Skeletal muscle tissue (tissue), 4 donors: Measurements from ENCODE around the gene S100A8. TPM values are rescaled to one million over a fixed set of nuclear protein-coding genes. Genes with fewer than 3 reads are reported as not detected.

Source experiments
- H3K27ac ChIP-seq: one replicate; pipeline ENCODE4 v1.7.0; 2013; ENCODE audit warnings: mild to moderate bottlenecking, low read depth, low read length, inconsistent platforms
- H3K27me3 ChIP-seq, 3 donors: one replicate each; pipeline ENCODE4 v1.7.0; 2013; ENCODE audit warnings: low read length in 3 of 3; ENCODE audit not compliant: control insufficient read depth in 3 of 3, insufficient read depth in 3 of 3
- H3K36me3 ChIP-seq, 3 donors: one replicate each; pipeline ENCODE4 v1.7.0; 2013; ENCODE audit warnings: low read length in 3 of 3; ENCODE audit not compliant: control insufficient read depth in 3 of 3, insufficient read depth in 3 of 3
- H3K4me1 ChIP-seq, 3 donors: one replicate each; pipeline ENCODE4 v1.7.0; 2013; ENCODE audit warnings: low read length in 3 of 3, mild to moderate bottlenecking in 3 of 3; ENCODE audit not compliant: control insufficient read depth in 3 of 3, insufficient read depth in 3 of 3
- H3K4me3 ChIP-seq, 3 donors: one replicate each; pipeline ENCODE4 v1.7.0; 2013; ENCODE audit warnings: low read length in 3 of 3
- H3K9ac ChIP-seq, 3 donors: one replicate each; pipeline ENCODE4 v1.7.0; 2013; ENCODE audit warnings: low read length in 3 of 3, mild to moderate bottlenecking in 3 of 3, moderate library complexity in 2 of 3, low read depth in 1 of 3
- H3K9me3 ChIP-seq, 3 donors: one replicate each; pipeline ENCODE4 v1.7.0; 2013; ENCODE audit warnings: low read length in 3 of 3; ENCODE audit not compliant: control insufficient read depth in 3 of 3
- total RNA-seq: library from RNA; depleted of rRNA; stranded (reverse); fragments of >200 nt; gene quantifications from one replicate; pipeline ENCODE4 v1.2.3, GENCODE V29; 2014
- donor health status: Osteomylitis.

The S100A8 gene
- 67.3 TPM for total RNA-seq

- Histone ChIP-seq H3K36me3 (no peaks in the 10 kb centered on the region), H3K27ac (no peak within 1 kb of the TSS), H3K4me3 (no peak within 1 kb of the TSS), H3K9ac (no peak within 1 kb of the TSS), H3K4me1 (peaks cover 5 to 22% (median 19%) of the 10 kb centered on the region in 3 donors), H3K27me3 (peaks cover 0 to 4% (median 4%) of the 10 kb centered on the region in 3 donors), H3K9me3 (no peaks in the 10 kb centered on the region)
Observed at GRCh38 chr1:153390938-153391710, at the start of gene S100A8. Gene S100A8 (minus strand): TSS chr1:153391073. CDS start chr1:153390535, 538 bp downstream.

DNA sequence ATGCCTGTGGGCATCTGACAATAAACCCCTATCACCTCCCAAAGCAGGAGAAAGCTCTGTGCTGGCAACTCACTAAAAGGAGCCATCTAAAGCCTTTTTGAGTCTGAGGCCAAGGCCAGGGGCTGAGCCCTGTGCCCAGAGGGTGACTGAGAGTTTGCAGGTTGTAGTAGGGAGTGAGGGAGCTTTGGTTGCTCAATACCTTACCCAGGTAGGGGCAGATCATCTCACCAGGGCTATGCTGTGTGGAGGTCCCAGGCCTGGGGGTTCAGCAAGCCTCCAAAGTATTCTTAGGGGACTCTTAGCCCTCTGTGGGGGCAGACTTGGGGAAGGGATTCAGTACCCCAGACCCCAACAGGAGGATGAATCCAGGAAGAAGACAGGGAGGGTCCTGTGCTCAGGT lies 48.4 kb upstream of the S100A8 start:
- H3K27me3 ChIP-seq, result peaks cover 0 to 7% (median 5%) of the 10 kb centered on the region in 3 donors
- no peak overlapping the region for H3K9ac ChIP-seq
- H3K36me3 ChIP-seq, result no peaks in the 10 kb centered on the region
- H3K4me1 ChIP-seq, result peaks cover 0 to 2% (median 0%) of the 10 kb centered on the region in 3 donors
- H3K9me3 ChIP-seq, result no peaks in the 10 kb centered on the region
- H3K27ac ChIP-seq, result no peak overlapping the region
- H3K4me3 ChIP-seq, result no peak overlapping the region

DNA sequence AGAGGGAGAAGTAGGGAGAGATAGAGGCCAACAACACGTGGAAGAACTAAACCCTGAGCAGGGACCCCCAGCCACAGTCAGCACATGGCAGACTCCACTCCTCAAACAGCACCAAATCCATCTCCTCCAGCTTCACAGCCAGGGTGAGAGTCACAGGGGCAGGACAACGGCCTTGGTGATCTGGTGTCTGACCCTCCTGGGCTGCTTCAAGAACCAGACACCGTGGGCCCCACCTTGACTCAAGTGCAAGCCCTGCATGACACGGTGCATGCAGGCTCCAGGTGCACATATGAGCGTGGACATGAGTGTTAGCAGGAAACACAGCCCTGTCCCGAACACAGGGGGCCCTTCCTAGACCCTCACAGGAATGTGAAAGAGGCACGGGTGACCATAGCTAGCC lies 47.7 kb upstream of the S100A8 start:
- Histone ChIP-seq H3K27ac (no peak overlapping the region), H3K4me1 (peaks cover 0 to 2% (median 0%) of the 10 kb centered on the region in 3 donors)

DNA sequence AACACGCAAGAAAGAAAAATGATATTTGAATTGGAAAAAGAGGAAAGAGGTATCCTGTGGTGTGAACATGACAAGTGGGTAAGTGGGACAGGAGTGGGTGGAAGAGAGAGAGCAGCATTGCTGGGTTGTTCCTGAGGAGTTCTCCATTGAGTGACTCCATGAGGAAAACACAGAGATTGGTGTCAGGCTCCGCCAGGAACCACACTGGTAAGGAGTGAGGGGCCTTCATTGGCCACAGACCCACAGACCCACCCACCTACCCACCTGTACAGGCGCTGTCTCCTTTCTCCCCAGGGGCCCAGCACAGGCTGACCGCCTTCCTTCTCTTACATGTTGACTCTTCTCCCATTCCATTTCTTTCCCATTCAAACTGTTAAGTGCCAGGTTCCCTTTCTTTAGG lies 46.4 kb upstream of the S100A8 start:
- Histone ChIP-seq H3K4me3 (no peak overlapping the region), H3K36me3 (no peaks in the 10 kb centered on the region), H3K4me1 (peaks cover 0 to 2% (median 0%) of the 10 kb centered on the region in 3 donors), H3K27ac (no peak overlapping the region), H3K9ac (no peak overlapping the region), H3K9me3 (no peaks in the 10 kb centered on the region), H3K27me3 (peaks cover 0 to 4% (median 4%) of the 10 kb centered on the region in 3 donors)

More for the DNA sequence above, 47.7 kb upstream of the S100A8 start:
- no peaks in the 10 kb centered on the region for H3K9me3 ChIP-seq
- no peak overlapping the region for H3K9ac ChIP-seq
- no peaks in the 10 kb centered on the region for H3K36me3 ChIP-seq
- H3K27me3 ChIP-seq, result peaks cover 0 to 4% (median 4%) of the 10 kb centered on the region in 3 donors
- H3K4me3 ChIP-seq, result no peak overlapping the region

DNA sequence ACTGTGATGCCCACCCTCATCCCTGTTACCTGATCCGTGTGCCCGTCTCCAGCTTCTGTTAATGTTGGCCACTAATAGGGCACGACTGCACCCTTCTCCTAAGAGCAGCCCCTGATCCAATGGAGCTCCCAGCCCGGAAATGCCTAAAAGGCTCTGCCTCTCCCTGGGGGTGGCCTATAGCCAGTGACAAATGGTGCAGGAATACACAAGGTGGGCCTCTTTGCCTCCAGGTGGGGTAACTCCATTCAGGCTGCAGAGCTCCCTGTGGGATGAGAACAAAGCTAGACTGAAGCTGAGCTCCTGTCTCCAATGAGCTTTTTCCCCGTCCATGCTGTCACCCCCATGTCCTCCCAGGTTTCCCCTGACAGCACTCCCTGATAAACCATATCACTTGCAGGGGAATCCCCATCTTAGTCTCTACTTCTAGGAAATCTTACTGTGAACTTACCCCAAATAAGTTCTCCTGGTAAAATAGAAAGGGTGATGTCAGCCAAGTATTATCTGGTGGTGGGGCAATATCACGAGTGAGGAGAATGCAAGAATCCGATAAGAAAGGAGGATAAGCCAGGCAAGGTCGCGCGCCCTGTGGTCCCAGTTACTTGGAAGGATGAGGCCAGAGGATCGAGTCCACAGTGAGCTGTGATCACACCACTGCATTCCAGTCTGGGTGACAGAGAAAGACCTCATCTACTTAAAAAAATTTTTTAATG lies 44.0 kb upstream of the S100A8 start:
- H3K4me1 ChIP-seq, result no peaks in the 10 kb centered on the region
- no peak overlapping the region for H3K27ac ChIP-seq
- H3K9me3 ChIP-seq, result no peaks in the 10 kb centered on the region
- H3K4me3 ChIP-seq, result no peak overlapping the region
- H3K27me3 ChIP-seq, result peaks cover 0 to 4% (median 4%) of the 10 kb centered on the region in 3 donors
- no peak overlapping the region for H3K9ac ChIP-seq
- no peaks in the 10 kb centered on the region for H3K36me3 ChIP-seq

DNA sequence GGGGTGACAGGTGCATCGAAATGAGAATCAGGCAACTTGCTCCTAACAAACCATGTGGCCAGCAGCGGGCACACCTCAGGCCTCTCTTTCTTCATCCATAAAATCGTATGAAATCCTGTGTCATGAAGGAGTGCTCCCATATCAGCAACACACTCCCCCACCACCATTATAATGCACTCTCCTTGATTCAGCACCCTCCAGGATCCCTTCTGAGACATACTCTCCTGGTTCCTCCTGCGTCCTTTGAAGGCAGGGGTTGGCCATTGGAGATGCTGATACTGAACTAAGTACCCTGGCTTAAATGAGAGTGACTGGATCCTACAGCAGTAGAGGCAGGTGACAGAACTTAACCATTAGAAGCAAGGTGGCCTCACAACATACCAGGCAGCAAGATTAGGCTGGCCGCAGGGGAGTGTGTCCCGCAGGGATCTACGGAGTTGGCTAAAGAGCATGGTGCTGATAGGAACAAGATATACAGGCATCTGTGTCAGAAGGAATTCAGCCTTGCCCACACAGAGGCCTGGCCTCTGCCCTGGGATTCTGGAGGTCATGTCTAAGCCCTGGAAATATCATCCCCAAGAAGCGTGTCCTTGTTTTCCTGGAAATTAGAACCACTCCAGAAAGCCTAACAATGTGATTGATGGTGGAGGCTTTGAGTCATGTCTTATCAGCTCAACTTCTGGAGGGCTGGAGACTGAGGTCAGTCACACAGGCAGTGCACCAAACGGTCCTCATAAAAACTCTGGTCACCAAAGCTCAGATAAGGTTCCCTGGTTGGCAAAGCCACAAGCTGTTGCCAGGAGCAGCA lies 42.2 kb upstream of the S100A8 start:
- Histone ChIP-seq H3K4me1 (no peaks in the 10 kb centered on the region), H3K27ac (no peak overlapping the region), H3K36me3 (no peaks in the 10 kb centered on the region), H3K4me3 (no peak overlapping the region), H3K27me3 (peaks cover 4 to 12% (median 9%) of the 10 kb centered on the region in 3 donors), H3K9me3 (no peaks in the 10 kb centered on the region), H3K9ac (no peak overlapping the region)

GRCh38 chr1:153431928-153432327 lies 41.1 kb upstream of the S100A8 start:
- H3K36me3 ChIP-seq, result no peaks in the 10 kb centered on the region
- no peak overlapping the region for H3K27ac ChIP-seq
- H3K4me3 ChIP-seq, result no peak overlapping the region
- H3K9ac ChIP-seq, result no peak overlapping the region
- no peaks in the 10 kb centered on the region for H3K4me1 ChIP-seq
- no peaks in the 10 kb centered on the region for H3K9me3 ChIP-seq
- H3K27me3 ChIP-seq, result peaks cover 8 to 11% (median 9%) of the 10 kb centered on the region in 3 donors

DNA sequence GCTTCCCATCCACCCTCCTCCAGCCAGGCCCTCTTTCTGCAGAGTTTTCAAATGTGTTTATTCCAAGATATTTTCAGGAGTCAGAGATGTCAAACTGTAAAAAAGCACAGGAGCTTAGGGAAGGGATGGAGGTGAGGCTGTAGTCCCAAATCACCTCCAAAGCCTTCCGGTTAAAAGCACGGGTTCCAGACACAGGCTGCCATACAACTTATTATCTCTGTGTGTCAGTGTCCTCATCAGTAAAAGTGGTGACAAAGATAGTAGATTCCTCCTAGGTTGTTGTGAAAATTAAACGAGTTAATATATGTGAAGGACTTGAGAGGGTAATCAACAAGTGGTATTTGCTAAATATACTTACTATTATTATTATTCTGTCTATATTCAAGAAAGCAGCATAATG lies 40.6 kb upstream of the S100A8 start:
- H3K9me3 ChIP-seq, result no peaks in the 10 kb centered on the region
- H3K27me3 ChIP-seq, result peaks cover 8 to 11% (median 9%) of the 10 kb centered on the region in 3 donors
- no peak overlapping the region for H3K9ac ChIP-seq
- H3K4me1 ChIP-seq, result no peaks in the 10 kb centered on the region
- H3K4me3 ChIP-seq, result no peak overlapping the region
- no peak overlapping the region for H3K27ac ChIP-seq
- no peaks in the 10 kb centered on the region for H3K36me3 ChIP-seq

DNA sequence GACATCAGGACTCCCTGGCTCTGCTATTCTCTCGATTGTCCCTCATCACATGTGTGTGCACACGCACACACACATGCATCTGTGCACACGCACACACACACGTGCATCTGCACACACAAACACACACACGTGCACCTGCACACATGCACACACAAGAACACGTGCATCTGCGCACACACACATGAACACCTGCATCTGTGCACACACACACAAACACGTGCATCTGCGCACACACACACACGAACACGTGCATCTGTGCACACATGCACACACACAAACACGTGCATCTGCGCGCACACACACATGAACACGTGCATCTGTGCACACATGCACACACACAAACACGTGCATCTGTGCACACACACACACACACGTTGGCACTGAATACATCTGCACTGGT lies 40.1 kb upstream of the S100A8 start:
- no peak overlapping the region for H3K9ac ChIP-seq
- peaks cover 8 to 11% (median 9%) of the 10 kb centered on the region in 3 donors for H3K27me3 ChIP-seq
- no peaks in the 10 kb centered on the region for H3K4me1 ChIP-seq
- H3K36me3 ChIP-seq, result no peaks in the 10 kb centered on the region
- no peaks in the 10 kb centered on the region for H3K9me3 ChIP-seq
- no peak overlapping the region for H3K4me3 ChIP-seq
- no peak overlapping the region for H3K27ac ChIP-seq
